HAP-1 (cell line): ENCODE results near the gene TBR1.
A peak's percentile ranks its signal among the peaks of the same experiment; 100 is the strongest.

Experiments
- DNase-seq, 2 experiments: peaks; one replicate each; pipeline ENCODE4 v3.0.0-alpha.2; 2016 to 2020; ENCODE audit warnings: low spot score in 2 of 2
- H3K27me3 ChIP-seq: fragments of 250-450 bp; sonication (Bioruptor Pico); 2 replicates; pipeline ENCODE4 v1.5.1; 2020; ENCODE audit warnings: low read depth, mild to moderate bottlenecking, moderate library complexity
- H3K36me3 ChIP-seq: fragments of 250-450 bp; sonication (Bioruptor Pico); replicated peaks from 2 replicates; pipeline ENCODE4 v1.5.1; 2020; ENCODE audit warnings: mild to moderate bottlenecking
- H3K4me1 ChIP-seq: fragments of 250-450 bp; sonication (Bioruptor Pico); 2 replicates; pipeline ENCODE4 v1.5.1; 2020; ENCODE audit warnings: mild to moderate bottlenecking
- H3K4me3 ChIP-seq: fragments of 250-450 bp; sonication (Bioruptor Pico); 2 replicates; pipeline ENCODE4 v1.5.1; 2020; ENCODE audit warnings: mild to moderate bottlenecking, moderate library complexity
- H3K9me3 ChIP-seq: fragments of 250-450 bp; sonication (Bioruptor Pico); 2 replicates; pipeline ENCODE4 v1.5.1; 2020; ENCODE audit warnings: mild to moderate bottlenecking, moderate library complexity
- in situ Hi-C: fragments of 300-500 bp; cut with MboI; formaldehyde crosslinking; loops from 3 replicates; pipeline ENCODE4 v1.14.3; 2020; ENCODE audit warnings: low sequenced_read_pairs, inconsistent platforms, mixed read lengths

The TBR1 gene

GRCh38 chr2:161418715-161419637, 2.9 kb downstream of the TBR1 start:
- Histone ChIP-seq H3K4me3 (peak overlapping the region; percentile 18), H3K27me3 (no peaks in the 10 kb centered on the region)
- peak in 1 of 2 experiments; percentile 60 for DNase-seq

GRCh38 chr2:161419638-161420190, 3.6 kb downstream of the TBR1 start:
- Histone ChIP-seq H3K4me3 (no peak overlapping the region), H3K4me1 (peaks cover 22% of the 10 kb centered on the region), H3K36me3 (no peaks in the 10 kb centered on the region), H3K27me3 (no peaks in the 10 kb centered on the region), H3K9me3 (no peaks in the 10 kb centered on the region)
- in situ Hi-C loops: no loop called here
- DNase-seq: no peak

More at GRCh38 chr2:161418715-161419637, 2.9 kb downstream of the TBR1 start:
- in situ Hi-C loops: no loop called here
- Histone ChIP-seq H3K36me3 (no peaks in the 10 kb centered on the region), H3K4me1 (peaks cover 28% of the 10 kb centered on the region), H3K9me3 (no peaks in the 10 kb centered on the region)

GRCh38 chr2:161420406-161421074, 4.4 kb downstream of the TBR1 start:
- no peak for DNase-seq
- Histone ChIP-seq H3K4me1 (peaks cover 18% of the 10 kb centered on the region), H3K4me3 (no peak overlapping the region), H3K36me3 (no peaks in the 10 kb centered on the region), H3K27me3 (no peaks in the 10 kb centered on the region), H3K9me3 (no peaks in the 10 kb centered on the region)
- in situ Hi-C loops: no loop called here

- no peaks in the 10 kb centered on the region for H3K27me3 ChIP-seq
- no peak for DNase-seq
- no peak overlapping the region for H3K4me3 ChIP-seq
- in situ Hi-C loops: no loop called here
- peaks cover 18% of the 10 kb centered on the region for H3K4me1 ChIP-seq
- H3K36me3 ChIP-seq: no peaks in the 10 kb centered on the region
- no peaks in the 10 kb centered on the region for H3K9me3 ChIP-seq
These were observed 5.6 kb downstream of the TBR1 start for GRCh38 chr2:161421686-161422085.

GRCh38 chr2:161422816-161423403, 6.8 kb downstream of the TBR1 start:
- H3K9me3 ChIP-seq: no peaks in the 10 kb centered on the region
- DNase-seq: no peak
- in situ Hi-C loops: no loop called here
- no peaks in the 10 kb centered on the region for H3K27me3 ChIP-seq
- peaks cover 18% of the 10 kb centered on the region for H3K4me1 ChIP-seq
- no peak overlapping the region for H3K4me3 ChIP-seq
- H3K36me3 ChIP-seq: no peaks in the 10 kb centered on the region

- Histone ChIP-seq H3K9me3 (no peaks in the 10 kb centered on the region), H3K27me3 (no peaks in the 10 kb centered on the region), H3K4me1 (peaks cover 13% of the 10 kb centered on the region), H3K4me3 (no peak overlapping the region), H3K36me3 (no peaks in the 10 kb centered on the region)
- in situ Hi-C loops: no loop called here
- no peak for DNase-seq
These were observed 7.6 kb downstream of the TBR1 start for GRCh38 chr2:161423421-161424393.

- Histone ChIP-seq H3K4me3 (no peak overlapping the region), H3K36me3 (no peaks in the 10 kb centered on the region), H3K9me3 (no peaks in the 10 kb centered on the region), H3K4me1 (peaks cover 8% of the 10 kb centered on the region), H3K27me3 (no peaks in the 10 kb centered on the region)
- in situ Hi-C loops: no loop called here
- DNase-seq: no peak
These were observed 8.3 kb downstream of the TBR1 start for GRCh38 chr2:161424394-161424769.

GRCh38 chr2:161424891-161425727, 9.0 kb downstream of the TBR1 start:
- Histone ChIP-seq H3K36me3 (no peaks in the 10 kb centered on the region), H3K27me3 (no peaks in the 10 kb centered on the region), H3K9me3 (no peaks in the 10 kb centered on the region), H3K4me3 (no peak overlapping the region), H3K4me1 (peaks cover under 1% of the 10 kb centered on the region; the same call in 1 of the 2 replicates)
- DNase-seq: no peak
- in situ Hi-C loops: no loop called here

- H3K9me3 ChIP-seq: no peaks in the 10 kb centered on the region
- in situ Hi-C loops: no loop called here
- no peaks in the 10 kb centered on the region for H3K4me1 ChIP-seq
- no peaks in the 10 kb centered on the region for H3K36me3 ChIP-seq
- no peak overlapping the region for H3K4me3 ChIP-seq
- no peaks in the 10 kb centered on the region for H3K27me3 ChIP-seq
- DNase-seq: no peak
These were observed 9.8 kb downstream of the TBR1 start for GRCh38 chr2:161425728-161426454.

- H3K4me1 ChIP-seq: no peaks in the 10 kb centered on the region
- no peak for DNase-seq
These were observed 10.4 kb downstream of the TBR1 start for GRCh38 chr2:161426455-161426921.

GRCh38 chr2:161426922-161427663, 11.0 kb downstream of the TBR1 start:
- Histone ChIP-seq H3K36me3 (no peaks in the 10 kb centered on the region), H3K4me3 (no peak overlapping the region), H3K4me1 (no peaks in the 10 kb centered on the region), H3K27me3 (no peaks in the 10 kb centered on the region), H3K9me3 (no peaks in the 10 kb centered on the region)
- DNase-seq: no peak
- in situ Hi-C loops: no loop called here

More at GRCh38 chr2:161426455-161426921, 10.4 kb downstream of the TBR1 start:
- in situ Hi-C loops: no loop called here
- H3K9me3 ChIP-seq: no peaks in the 10 kb centered on the region
- no peaks in the 10 kb centered on the region for H3K36me3 ChIP-seq
- H3K4me3 ChIP-seq: no peak overlapping the region
- no peaks in the 10 kb centered on the region for H3K27me3 ChIP-seq
